Smooth muscle cell (in vitro differentiated cells): ENCODE data around the gene INO80C. TPM values are rescaled to one million over a fixed set of nuclear protein-coding genes. Genes with fewer than 3 reads are reported as not detected.
A peak's percentile ranks its signal among the peaks of the same experiment; 100 is the strongest.

Source experiments
- DNase-seq: peaks from one replicate; lab custom pipeline; 2025; ENCODE audit not compliant: unreplicated experiment; lab: John Stamatoyannopoulos, UW
- H2AFZ ChIP-seq: fragments of 200-600 bp; sonication (generic); 2 replicates; pipeline ENCODE4 v1.6.0; 2016; ENCODE audit warnings: antibody characterized with exemption, low read depth, mild to moderate bottlenecking
- H3F3A ChIP-seq: fragments of 200-600 bp; sonication (generic); 2 replicates; pipeline ENCODE4 v1.6.0; 2017; ENCODE audit warnings: antibody characterized with exemption, low read depth
- H3K27ac ChIP-seq: fragments of 200-600 bp; sonication (generic); 2 replicates; pipeline ENCODE4 v1.5.1; 2016; ENCODE audit warnings: low read depth, mild to moderate bottlenecking
- H3K27me3 ChIP-seq: fragments of 200-600 bp; sonication (generic); 2 replicates; pipeline ENCODE4 v1.6.1; 2016; ENCODE audit warnings: low read depth, mild to moderate bottlenecking
- H3K36me3 ChIP-seq: fragments of 200-600 bp; sonication (generic); 2 replicates; pipeline ENCODE4 v1.5.1; 2016; ENCODE audit warnings: low read depth
- H3K4me1 ChIP-seq: fragments of 200-600 bp; sonication (generic); 2 replicates; pipeline ENCODE4 v1.5.1; 2016; ENCODE audit warnings: low read depth
- H3K4me2 ChIP-seq: fragments of 200-600 bp; sonication (generic); 2 replicates; pipeline ENCODE4 v1.6.0; 2016; ENCODE audit warnings: mild to moderate bottlenecking
- H3K4me3 ChIP-seq: fragments of 200-600 bp; sonication (generic); 2 replicates; pipeline ENCODE4 v1.5.1; 2016; ENCODE audit warnings: mild to moderate bottlenecking
- H3K79me2 ChIP-seq: fragments of 200-600 bp; sonication (generic); 2 replicates; pipeline ENCODE4 v1.6.0; 2016; ENCODE audit warnings: low read depth, mild to moderate bottlenecking
- H3K9ac ChIP-seq: fragments of 200-600 bp; sonication (generic); 2 replicates; pipeline ENCODE4 v1.6.0; 2016; ENCODE audit warnings: low read depth
- H3K9me3 ChIP-seq: fragments of 200-600 bp; sonication (generic); replicated peaks from 2 replicates; pipeline ENCODE4 v1.5.1; 2016; ENCODE audit warnings: low read depth
- H4K20me1 ChIP-seq: fragments of 200-600 bp; sonication (generic); 2 replicates; pipeline ENCODE4 v1.6.0; 2016; ENCODE audit warnings: low read depth
- WGBS: methylation state at CpG from one replicate; pipeline ENCODE4 v1.1.7; 2016; ENCODE audit warnings: low lambda C conversion rate; 5-methylcytosine and 5-hydroxymethylcytosine counted together
- polyA plus RNA-seq: library from polyadenylated mRNA; unstranded; fragments of >200 nt; fragmentation: Nextera tagmentation; extraction: Ambion mirVana; gene quantifications from 2 replicates; pipeline ENCODE4 v1.2.1, GENCODE V29; 2016
- total RNA-seq: library from RNA; depleted of rRNA; stranded (reverse); fragments of >200 nt; gene quantifications from 2 replicates; pipeline ENCODE4 v1.2.3, GENCODE V29; 2014
- TF ChIP-seq, protein P1 (sequence below): fragments of 200-600 bp; sonication (generic); IDR thresholded peaks from 2 replicates; pipeline ENCODE4 v1.5.1; 2017; ENCODE audit warnings: borderline replicate concordance, mild to moderate bottlenecking, antibody characterized with exemption; ENCODE audit not compliant: insufficient read depth, poor library complexity, severe bottlenecking

The INO80C gene
- total and polyA plus RNA-seq, 2 experiments from 2014 or later, result 6.8 to 13.9 TPM

DNA sequence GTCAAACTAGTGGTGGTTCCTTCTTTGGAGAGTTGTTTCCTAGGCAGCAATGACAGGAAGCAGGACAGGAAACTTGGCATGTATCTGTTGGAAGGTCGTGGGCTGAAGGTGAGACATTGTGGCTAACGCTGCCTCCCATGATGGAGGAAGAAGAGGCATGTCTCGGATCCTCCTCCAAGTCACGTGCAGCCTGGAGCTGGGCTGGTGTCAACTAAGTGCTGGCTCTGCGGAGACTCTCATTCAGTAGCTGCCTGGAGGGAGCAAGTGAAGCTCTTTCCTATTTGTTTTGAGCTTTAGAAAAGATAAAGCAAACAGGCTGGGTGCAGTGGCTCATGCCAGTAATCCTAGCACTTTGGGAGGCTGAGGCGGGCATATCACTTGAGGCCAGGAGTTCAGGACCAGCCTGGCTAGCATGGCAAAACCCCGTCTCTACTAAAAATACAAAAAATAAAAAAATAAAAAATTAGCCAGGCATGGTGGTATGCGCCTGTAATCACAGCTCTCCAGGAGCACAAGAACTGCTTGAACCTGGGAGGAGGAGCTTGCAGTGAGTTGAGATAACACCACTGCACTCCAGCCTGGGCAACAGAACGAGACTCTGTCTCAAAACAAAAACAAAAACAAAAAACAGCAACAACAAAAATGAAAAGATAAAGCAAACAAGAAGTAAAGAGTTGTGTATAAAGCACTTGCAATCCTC, 28.2 kb upstream of the INO80C start:
- Histone ChIP-seq H3K27me3 (no peaks in the 10 kb centered on the region), H2AFZ (no peak overlapping the region), H3K36me3 (no peaks in the 10 kb centered on the region), H3K4me1 (peaks cover 8% of the 10 kb centered on the region), H3K4me3 (no peak overlapping the region), H3F3A (peaks cover 3% of the 10 kb centered on the region), H3K9me3 (no peaks in the 10 kb centered on the region), H3K9ac (no peak overlapping the region), H4K20me1 (no peaks in the 10 kb centered on the region), H3K4me2 (peak overlapping the region; percentile 53), H3K79me2 (no peaks in the 10 kb centered on the region), H3K27ac (no peak overlapping the region)
- TF ChIP-seq, protein P1, sequence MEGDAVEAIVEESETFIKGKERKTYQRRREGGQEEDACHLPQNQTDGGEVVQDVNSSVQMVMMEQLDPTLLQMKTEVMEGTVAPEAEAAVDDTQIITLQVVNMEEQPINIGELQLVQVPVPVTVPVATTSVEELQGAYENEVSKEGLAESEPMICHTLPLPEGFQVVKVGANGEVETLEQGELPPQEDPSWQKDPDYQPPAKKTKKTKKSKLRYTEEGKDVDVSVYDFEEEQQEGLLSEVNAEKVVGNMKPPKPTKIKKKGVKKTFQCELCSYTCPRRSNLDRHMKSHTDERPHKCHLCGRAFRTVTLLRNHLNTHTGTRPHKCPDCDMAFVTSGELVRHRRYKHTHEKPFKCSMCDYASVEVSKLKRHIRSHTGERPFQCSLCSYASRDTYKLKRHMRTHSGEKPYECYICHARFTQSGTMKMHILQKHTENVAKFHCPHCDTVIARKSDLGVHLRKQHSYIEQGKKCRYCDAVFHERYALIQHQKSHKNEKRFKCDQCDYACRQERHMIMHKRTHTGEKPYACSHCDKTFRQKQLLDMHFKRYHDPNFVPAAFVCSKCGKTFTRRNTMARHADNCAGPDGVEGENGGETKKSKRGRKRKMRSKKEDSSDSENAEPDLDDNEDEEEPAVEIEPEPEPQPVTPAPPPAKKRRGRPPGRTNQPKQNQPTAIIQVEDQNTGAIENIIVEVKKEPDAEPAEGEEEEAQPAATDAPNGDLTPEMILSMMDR, result no peak
- DNase-seq, result no peak
- 40% methylated on average over 9 of the region's 9 CpGs for WGBS

DNA sequence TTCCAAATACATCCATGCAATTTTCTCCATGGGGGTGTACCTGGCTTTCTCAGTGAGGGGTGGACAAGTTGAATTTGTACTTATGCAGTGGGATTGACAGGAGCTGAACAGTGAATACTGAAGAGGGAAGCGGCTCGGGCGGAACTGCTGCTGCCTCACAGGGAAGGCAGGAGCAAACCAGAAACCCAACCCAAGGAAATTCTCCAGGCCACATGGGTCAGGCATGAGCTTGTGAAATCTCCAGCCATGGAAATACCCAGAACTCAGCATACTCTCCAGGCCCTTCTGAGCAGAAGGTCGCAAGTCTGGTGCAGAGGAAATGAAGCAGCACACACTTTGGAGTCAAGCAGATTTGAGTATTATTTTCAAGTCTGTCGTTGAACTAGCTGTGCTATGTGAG, 26.5 kb upstream of the INO80C start:
- Histone ChIP-seq H3K27ac (no peak overlapping the region), H3K9ac (no peak overlapping the region), H3K4me1 (peaks cover 8% of the 10 kb centered on the region), H2AFZ (peak overlapping the region; percentile 28), H3K4me2 (no peak overlapping the region), H3K9me3 (no peaks in the 10 kb centered on the region), H3K79me2 (no peaks in the 10 kb centered on the region), H3F3A (peaks cover 3% of the 10 kb centered on the region), H3K36me3 (no peaks in the 10 kb centered on the region), H3K27me3 (no peaks in the 10 kb centered on the region), H4K20me1 (no peaks in the 10 kb centered on the region), H3K4me3 (no peak overlapping the region)
- WGBS, result 59% methylated on average over 5 of the region's 5 CpGs
- TF ChIP-seq, protein P1, result no peak
- DNase-seq, result no peak

DNA sequence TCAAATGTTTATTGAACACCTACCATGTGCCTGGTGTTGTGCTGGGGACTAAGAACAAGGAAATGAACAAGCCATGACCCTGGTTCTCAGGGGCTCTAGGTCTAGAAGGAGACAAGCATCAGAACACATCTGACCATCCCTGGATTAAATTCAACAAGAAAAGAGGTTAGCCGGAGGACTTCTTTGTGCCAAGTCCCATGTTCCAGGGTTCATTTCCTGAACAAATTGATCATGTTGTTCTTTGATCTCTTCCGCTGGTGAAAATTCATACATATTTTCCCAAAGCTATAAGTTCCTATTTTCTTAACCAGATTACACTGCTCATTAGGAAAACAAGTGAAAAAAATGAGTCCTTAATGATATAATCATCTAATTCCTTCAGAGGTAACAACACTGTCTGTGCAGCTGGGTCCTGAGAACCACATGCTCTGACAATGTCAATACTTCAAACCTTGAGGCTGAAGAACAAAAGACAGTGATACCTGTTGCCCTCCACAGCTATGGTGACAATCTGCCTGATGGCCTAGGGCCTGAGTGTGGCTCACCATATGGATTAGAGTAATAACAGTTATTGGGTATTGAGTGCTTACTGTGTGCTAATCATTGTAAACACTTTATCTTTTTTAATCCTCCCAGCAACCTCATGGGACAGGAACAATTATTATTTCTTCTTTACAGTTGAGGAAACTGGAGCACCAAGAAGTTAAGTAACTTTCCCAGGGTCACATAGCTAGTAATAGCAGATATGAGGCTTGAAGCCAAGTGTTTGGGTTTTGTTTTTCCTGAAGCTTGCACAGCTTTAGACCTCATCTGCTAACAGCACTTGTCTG, 24.6 kb upstream of the INO80C start:
- no peaks in the 10 kb centered on the region for H4K20me1 ChIP-seq
- H3K4me2 ChIP-seq, result no peak overlapping the region
- TF ChIP-seq, protein P1, result no peak
- H3K4me3 ChIP-seq, result no peak overlapping the region
- no peaks in the 10 kb centered on the region for H3K79me2 ChIP-seq
- H3K9me3 ChIP-seq, result no peaks in the 10 kb centered on the region
- DNase-seq, result no peak
- H3K27ac ChIP-seq, result no peak overlapping the region
- no peaks in the 10 kb centered on the region for H3K36me3 ChIP-seq
- H3F3A ChIP-seq, result peaks cover 3% of the 10 kb centered on the region
- H3K4me1 ChIP-seq, result peaks cover 8% of the 10 kb centered on the region
- H2AFZ ChIP-seq, result no peak overlapping the region
- WGBS, result 93% methylated on average over 2 of the region's 2 CpGs
- no peak overlapping the region for H3K9ac ChIP-seq
- no peaks in the 10 kb centered on the region for H3K27me3 ChIP-seq
